ENCODE data around the gene MAPK11.
"Not testable (repeated sequence)": the region's sequence is repeated elsewhere in the genome, so short reads cannot be mapped to it uniquely, and the experiment has no call there.

The MAPK11 gene

GRCh38 chr22:50278956-50279619, 8.9 kb upstream of the MAPK11 start:
- DNase-seq: no peak

GRCh38 chr22:50278461-50278860, 8.3 kb upstream of the MAPK11 start:
- no peak for DNase-seq

- no peak for DNase-seq
These were observed 7.6 kb upstream of the MAPK11 start for GRCh38 chr22:50277761-50278160.

GRCh38 chr22:50276143-50276542, 6.0 kb upstream of the MAPK11 start:
- peak in 57 of 58 donors; percentile 41 to 94 (median 85) for DNase-seq

GRCh38 chr22:50275181-50276055, 5.2 kb upstream of the MAPK11 start:
- DNase-seq: peak in 2 of 58 donors; percentile 33 to 39

GRCh38 chr22:50274771-50275170, 4.6 kb upstream of the MAPK11 start:
- no peak for DNase-seq

GRCh38 chr22:50274311-50274710, 4.1 kb upstream of the MAPK11 start:
- DNase-seq: peak in 42 of 58 donors; percentile 13 to 74 (median 42)

GRCh38 chr22:50273781-50274180, 3.6 kb upstream of the MAPK11 start:
- not testable (repeated sequence) for DNase-seq

- peak in 1 of 58 donors; percentile 22 for DNase-seq
These were observed 3.2 kb upstream of the MAPK11 start for GRCh38 chr22:50273352-50273751.

GRCh38 chr22:50272044-50272802, 2.0 kb upstream of the MAPK11 start:
- no peak for DNase-seq

- peak in 37 of 58 donors; percentile 18 to 77 (median 46) for DNase-seq
These were observed 1.4 kb upstream of the MAPK11 start for GRCh38 chr22:50271519-50271970.

- peak in 5 of 58 donors; percentile 18 to 67 (median 52) for DNase-seq
These were observed 650 bp upstream of the MAPK11 start for GRCh38 chr22:50270666-50271394.

GRCh38 chr22:50269573-50269969, 609 bp downstream of the MAPK11 start:
- DNase-seq: no peak

GRCh38 chr22:50268655-50269113, 1.5 kb downstream of the MAPK11 start:
- DNase-seq: peak in 31 of 58 donors; percentile 12 to 70 (median 38)

- peak in 16 of 58 donors; percentile 23 to 65 (median 42) for DNase-seq
These were observed 2.4 kb downstream of the MAPK11 start for GRCh38 chr22:50267591-50268390.

GRCh38 chr22:50266994-50267393, 3.2 kb downstream of the MAPK11 start:
- DNase-seq: no peak

GRCh38 chr22:50264946-50265669, 5.1 kb downstream of the MAPK11 start:
- no peak for DNase-seq

GRCh38 chr22:50264104-50264745, 6.0 kb downstream of the MAPK11 start:
- peak in 23 of 58 donors; percentile 23 to 79 (median 44) for DNase-seq
